ENCODE data around the gene FAM20C.

Gene FAM20C

GRCh38 chr7:191981-192649, at the start of gene FAM20C:
TSS of gene FAM20C (plus strand) at chr7:192571. CDS start at chr7:193200, 629 bp downstream.
- TF ChIP-seq CTCF (IDR thresholded peaks at IDR 0.05) = no peak
- TF ChIP-seq ZFX (IDR thresholded peaks at IDR 0.05; ENCODE audit: borderline replicate concordance) = no peak
- no peak within 1 kb of the TSS for H3K27ac ChIP-seq

- no peak overlapping the region for H3K27ac ChIP-seq
Observed at GRCh38 chr7:143145-143751, 49.1 kb upstream of the FAM20C start.

GRCh38 chr7:143811-144453, 48.4 kb upstream of the FAM20C start:
- H3K27ac ChIP-seq = no peak overlapping the region
- TF ChIP-seq ZFX (IDR thresholded peaks at IDR 0.05; ENCODE audit: borderline replicate concordance) (no peak), CTCF (IDR thresholded peaks at IDR 0.05) (no peak)

More at GRCh38 chr7:143145-143751, 49.1 kb upstream of the FAM20C start:
- TF ChIP-seq ZFX (IDR thresholded peaks at IDR 0.05; ENCODE audit: borderline replicate concordance) (no peak), CTCF (IDR thresholded peaks at IDR 0.05) (no peak)

- H3K27ac ChIP-seq = no peak overlapping the region
- TF ChIP-seq ZFX (IDR thresholded peaks at IDR 0.05; ENCODE audit: borderline replicate concordance) (no peak), CTCF (IDR thresholded peaks at IDR 0.05) (no peak)
Observed at GRCh38 chr7:144454-144826, 47.9 kb upstream of the FAM20C start.

- H3K27ac ChIP-seq = no peak overlapping the region
- TF ChIP-seq CTCF (IDR thresholded peaks at IDR 0.05) (no peak), ZFX (IDR thresholded peaks at IDR 0.05; ENCODE audit: borderline replicate concordance) (no peak)
Observed at GRCh38 chr7:145863-146262, 46.5 kb upstream of the FAM20C start.

GRCh38 chr7:148543-148931, 43.8 kb upstream of the FAM20C start:
- TF ChIP-seq ZFX (IDR thresholded peaks at IDR 0.05; ENCODE audit: borderline replicate concordance) (no peak), CTCF (IDR thresholded peaks at IDR 0.05) (no peak)
- peak overlapping the region; percentile 89 for H3K27ac ChIP-seq

All from 22Rv1 (cell line).